ENCODE results near the gene SUCLG1. TPM values are rescaled to one million over a fixed set of nuclear protein-coding genes. Genes with fewer than 3 reads are reported as not detected.

The SUCLG1 gene
- total RNA-seq, 1 donor from 2014 or later = 50.6 TPM

DNA sequence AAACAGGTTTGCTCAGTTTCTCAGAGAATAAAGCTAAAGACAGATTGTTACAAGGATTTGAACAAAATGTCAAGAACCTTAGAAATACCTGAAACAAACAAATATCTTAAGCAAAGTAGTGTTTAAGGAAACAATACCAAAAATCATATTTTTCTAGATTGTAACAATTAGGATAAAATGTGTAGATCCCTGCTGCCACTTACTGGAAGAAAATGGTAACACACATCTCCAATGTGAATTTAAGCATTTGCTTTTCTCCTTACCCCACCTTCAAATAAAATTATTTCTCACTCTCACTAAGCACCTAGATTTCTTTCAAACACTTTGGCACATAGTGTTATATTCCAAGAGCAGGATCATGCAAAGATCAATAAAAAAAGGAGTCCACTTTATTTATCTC lies 34.9 kb downstream of the SUCLG1 start:
- peaks cover 6% of the 10 kb centered on the region for H3K4me1 Mint-ChIP-seq (ENCODE audit: low read depth, unreplicated experiment)
- no peak overlapping the region for H3K27ac Mint-ChIP-seq (ENCODE audit: unreplicated experiment)
- H3K36me3 Mint-ChIP-seq (ENCODE audit: low read depth, unreplicated experiment) = peaks cover 8% of the 10 kb centered on the region
- H3K4me1 ChIP-seq (ENCODE audit: insufficient read depth, low read length) = no peaks in the 10 kb centered on the region
- H4K20me1 ChIP-seq (ENCODE audit: insufficient read depth, low read length) = no peaks in the 10 kb centered on the region
- TF ChIP-seq, protein P1, sequence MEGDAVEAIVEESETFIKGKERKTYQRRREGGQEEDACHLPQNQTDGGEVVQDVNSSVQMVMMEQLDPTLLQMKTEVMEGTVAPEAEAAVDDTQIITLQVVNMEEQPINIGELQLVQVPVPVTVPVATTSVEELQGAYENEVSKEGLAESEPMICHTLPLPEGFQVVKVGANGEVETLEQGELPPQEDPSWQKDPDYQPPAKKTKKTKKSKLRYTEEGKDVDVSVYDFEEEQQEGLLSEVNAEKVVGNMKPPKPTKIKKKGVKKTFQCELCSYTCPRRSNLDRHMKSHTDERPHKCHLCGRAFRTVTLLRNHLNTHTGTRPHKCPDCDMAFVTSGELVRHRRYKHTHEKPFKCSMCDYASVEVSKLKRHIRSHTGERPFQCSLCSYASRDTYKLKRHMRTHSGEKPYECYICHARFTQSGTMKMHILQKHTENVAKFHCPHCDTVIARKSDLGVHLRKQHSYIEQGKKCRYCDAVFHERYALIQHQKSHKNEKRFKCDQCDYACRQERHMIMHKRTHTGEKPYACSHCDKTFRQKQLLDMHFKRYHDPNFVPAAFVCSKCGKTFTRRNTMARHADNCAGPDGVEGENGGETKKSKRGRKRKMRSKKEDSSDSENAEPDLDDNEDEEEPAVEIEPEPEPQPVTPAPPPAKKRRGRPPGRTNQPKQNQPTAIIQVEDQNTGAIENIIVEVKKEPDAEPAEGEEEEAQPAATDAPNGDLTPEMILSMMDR (IDR thresholded peaks at IDR 0.05; ENCODE audit: insufficient read depth, low read depth, low read length) = peak; percentile 61
- no peak for TF ChIP-seq EZH2 (IDR thresholded peaks at IDR 0.05; ENCODE audit: insufficient read depth, low read length)
- H3K4me3 ChIP-seq (ENCODE audit: insufficient read depth, low read depth, low read length) = no peak overlapping the region
- no peak overlapping the region for H3K4me2 ChIP-seq (ENCODE audit: low read length)
- DNase-seq (ENCODE audit: low read depth) (no peak), FAIRE-seq (peak; percentile 80)
- H3K4me3 Mint-ChIP-seq (ENCODE audit: unreplicated experiment) = no peak overlapping the region
- no peak overlapping the region for H2AFZ ChIP-seq (ENCODE audit: low read depth, low read length)
- H3K79me2 ChIP-seq (ENCODE audit: insufficient read depth, low read length) = no peaks in the 10 kb centered on the region
- no peaks in the 10 kb centered on the region for H3K9me3 ChIP-seq (ENCODE audit: insufficient read depth, low read depth, low read length)
- no peaks in the 10 kb centered on the region for H3K9me3 Mint-ChIP-seq (ENCODE audit: unreplicated experiment)
- no peaks in the 10 kb centered on the region for H3K27me3 Mint-ChIP-seq (ENCODE audit: low read depth, unreplicated experiment)
- H3K27ac ChIP-seq (ENCODE audit: low read depth, low read length) = no peak overlapping the region
- peaks cover 12% of the 10 kb centered on the region for H3K36me3 ChIP-seq (ENCODE audit: insufficient read depth, low read length)
- H3K9ac ChIP-seq (ENCODE audit: low read length) = no peak overlapping the region
- no peaks in the 10 kb centered on the region for H3K27me3 ChIP-seq (ENCODE audit: insufficient read depth, low read length)

GRCh38 chr2:84421791-84422190 lies 37.3 kb downstream of the SUCLG1 start:
- no peak overlapping the region for H3K4me2 ChIP-seq (ENCODE audit: low read length)
- Mint-ChIP-seq H3K27me3 (ENCODE audit: low read depth, unreplicated experiment) (no peaks in the 10 kb centered on the region), H3K4me1 (ENCODE audit: low read depth, unreplicated experiment) (peaks cover 6% of the 10 kb centered on the region), H3K36me3 (ENCODE audit: low read depth, unreplicated experiment) (peaks cover 8% of the 10 kb centered on the region), H3K27ac (ENCODE audit: unreplicated experiment) (no peak overlapping the region), H3K9me3 (ENCODE audit: unreplicated experiment) (peaks cover 1% of the 10 kb centered on the region), H3K4me3 (ENCODE audit: unreplicated experiment) (no peak overlapping the region)
- H3K4me1 ChIP-seq (ENCODE audit: insufficient read depth, low read length) = no peaks in the 10 kb centered on the region
- no peak overlapping the region for H3K9ac ChIP-seq (ENCODE audit: low read length)
- peaks cover 12% of the 10 kb centered on the region for H3K36me3 ChIP-seq (ENCODE audit: insufficient read depth, low read length)
- no peak overlapping the region for H3K4me3 ChIP-seq (ENCODE audit: insufficient read depth, low read depth, low read length)
- H3K27me3 ChIP-seq (ENCODE audit: insufficient read depth, low read length) = no peaks in the 10 kb centered on the region
- no peaks in the 10 kb centered on the region for H3K79me2 ChIP-seq (ENCODE audit: insufficient read depth, low read length)
- no peaks in the 10 kb centered on the region for H4K20me1 ChIP-seq (ENCODE audit: insufficient read depth, low read length)
- FAIRE-seq (no peak), DNase-seq (ENCODE audit: low read depth) (no peak)
- no peak overlapping the region for H2AFZ ChIP-seq (ENCODE audit: low read depth, low read length)
- no peaks in the 10 kb centered on the region for H3K9me3 ChIP-seq (ENCODE audit: insufficient read depth, low read depth, low read length)
- no peak overlapping the region for H3K27ac ChIP-seq (ENCODE audit: low read depth, low read length)
- TF ChIP-seq EZH2 (IDR thresholded peaks at IDR 0.05; ENCODE audit: insufficient read depth, low read length) = no peak
- TF ChIP-seq, protein P1 (IDR thresholded peaks at IDR 0.05; ENCODE audit: insufficient read depth, low read depth, low read length) = no peak

DNA sequence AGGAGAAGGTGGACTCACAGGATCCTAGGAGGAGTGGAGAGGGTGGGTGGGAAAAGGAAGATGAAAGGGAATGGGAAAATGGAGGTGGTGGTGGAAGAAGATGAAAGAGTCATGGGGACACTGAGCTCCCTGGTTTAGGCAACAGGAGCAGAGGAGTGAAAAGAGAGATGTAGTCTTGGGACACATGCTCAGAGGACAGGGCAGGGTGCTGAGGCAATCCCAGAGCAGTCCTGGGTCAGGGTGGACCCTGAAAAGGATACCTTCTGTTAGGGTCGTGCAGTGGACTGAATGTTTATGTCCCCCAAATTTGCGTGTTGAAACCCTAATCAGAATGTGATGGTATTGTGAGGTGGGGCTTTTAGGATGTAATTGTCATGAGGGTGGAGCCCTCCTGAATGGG lies 37.9 kb downstream of the SUCLG1 start:
- no peak for TF ChIP-seq EZH2 (IDR thresholded peaks at IDR 0.05; ENCODE audit: insufficient read depth, low read length)
- TF ChIP-seq, protein P1 (IDR thresholded peaks at IDR 0.05; ENCODE audit: insufficient read depth, low read depth, low read length) = no peak
- no peaks in the 10 kb centered on the region for H3K9me3 ChIP-seq (ENCODE audit: insufficient read depth, low read depth, low read length)
- no peak for DNase-seq (ENCODE audit: low read depth)
- H4K20me1 ChIP-seq (ENCODE audit: insufficient read depth, low read length) = no peaks in the 10 kb centered on the region
- Mint-ChIP-seq H3K27ac (ENCODE audit: unreplicated experiment) (no peak overlapping the region), H3K4me3 (ENCODE audit: unreplicated experiment) (no peak overlapping the region), H3K36me3 (ENCODE audit: low read depth, unreplicated experiment) (peaks cover 8% of the 10 kb centered on the region), H3K9me3 (ENCODE audit: unreplicated experiment) (peaks cover 1% of the 10 kb centered on the region), H3K4me1 (ENCODE audit: low read depth, unreplicated experiment) (peaks cover 6% of the 10 kb centered on the region), H3K27me3 (ENCODE audit: low read depth, unreplicated experiment) (no peaks in the 10 kb centered on the region)
- no peak overlapping the region for H3K4me3 ChIP-seq (ENCODE audit: insufficient read depth, low read depth, low read length)
- H3K4me1 ChIP-seq (ENCODE audit: insufficient read depth, low read length) = no peaks in the 10 kb centered on the region
- H3K4me2 ChIP-seq (ENCODE audit: low read length) = no peak overlapping the region
- FAIRE-seq = no peak
- no peaks in the 10 kb centered on the region for H3K79me2 ChIP-seq (ENCODE audit: insufficient read depth, low read length)
- no peaks in the 10 kb centered on the region for H3K27me3 ChIP-seq (ENCODE audit: insufficient read depth, low read length)
- H3K36me3 ChIP-seq (ENCODE audit: insufficient read depth, low read length) = peaks cover 12% of the 10 kb centered on the region
- no peak overlapping the region for H2AFZ ChIP-seq (ENCODE audit: low read depth, low read length)
- no peak overlapping the region for H3K27ac ChIP-seq (ENCODE audit: low read depth, low read length)
- no peak overlapping the region for H3K9ac ChIP-seq (ENCODE audit: low read length)

All from astrocyte (in vitro differentiated cells and primary cell).